ENCODE measurements around the gene FAM162A.

FAM162A gene

GRCh38 chr3:122383771-122384697, at the start of gene FAM162A:
TSS of gene FAM162A (plus strand) at chr3:122384182. CDS start at chr3:122384266, 84 bp downstream.
- DNase-seq (ENCODE audit: low read depth), result peak; percentile 88

DNA sequence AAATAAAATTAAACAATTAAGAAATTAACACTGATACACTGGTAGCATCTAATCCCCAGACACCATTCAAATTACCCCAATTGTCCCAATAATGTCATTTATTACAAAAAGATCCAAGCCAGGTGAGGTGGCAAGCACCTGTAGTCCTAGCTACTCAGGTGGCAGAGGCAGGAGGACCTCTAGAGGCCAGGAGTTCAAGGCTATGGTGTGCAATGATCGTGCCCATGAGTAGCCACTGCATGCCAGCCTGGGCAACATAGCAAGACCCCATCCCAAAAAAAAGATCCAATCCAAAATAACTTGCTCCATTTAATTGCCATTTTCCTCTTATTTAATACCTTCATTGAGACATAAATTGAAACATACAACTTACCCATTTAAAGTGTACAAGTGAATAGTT, 41.2 kb upstream of the FAM162A start:
- DNase-seq (ENCODE audit: low read depth), result no peak

- no peak for DNase-seq (ENCODE audit: low read depth)
Measured at GRCh38 chr3:122343654-122344053, 40.3 kb upstream of the FAM162A start.

GRCh38 chr3:122349171-122349570, 34.8 kb upstream of the FAM162A start:
- no peak for DNase-seq (ENCODE audit: low read depth)

GRCh38 chr3:122350814-122351418, 33.1 kb upstream of the FAM162A start:
- no peak for DNase-seq (ENCODE audit: low read depth)

DNA sequence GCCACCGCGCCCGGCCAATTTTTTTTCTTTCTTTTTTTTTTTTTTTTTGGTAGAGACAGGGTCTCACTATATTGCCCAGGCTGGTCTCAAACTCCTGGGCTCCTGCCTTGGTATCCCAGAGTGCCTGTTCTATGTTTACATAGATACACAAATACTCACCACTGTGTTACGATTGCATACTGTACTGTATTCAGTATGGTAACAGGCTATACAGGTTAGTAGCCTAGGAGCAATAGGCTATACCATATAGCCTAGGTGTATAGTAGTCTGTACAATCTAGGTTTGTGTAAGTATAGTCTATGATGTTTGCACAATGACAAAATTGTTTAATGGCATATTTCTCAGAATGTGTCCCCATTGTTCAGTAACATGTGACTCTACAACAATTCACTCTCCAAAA, 32.4 kb upstream of the FAM162A start:
- no peak for DNase-seq (ENCODE audit: low read depth)

DNA sequence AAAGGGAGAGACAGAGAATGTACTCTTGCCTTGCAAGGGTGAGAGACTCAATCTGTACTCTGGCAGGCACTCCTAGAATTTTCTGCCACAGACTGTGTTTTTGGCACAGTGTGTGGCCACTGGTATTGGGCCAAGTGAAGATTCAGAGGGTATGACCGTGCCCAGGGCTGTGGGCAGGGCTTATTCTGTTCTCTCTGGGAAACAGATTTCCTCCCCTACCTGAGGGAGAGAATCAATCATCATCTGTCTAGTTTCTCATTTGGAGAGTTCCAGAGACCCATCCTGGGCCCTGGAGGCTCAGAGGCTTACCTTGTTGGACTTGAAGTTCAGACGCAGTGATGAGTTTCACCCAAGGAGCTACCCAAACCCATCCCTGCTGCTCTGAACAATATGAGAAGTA, 30.8 kb upstream of the FAM162A start:
- DNase-seq (ENCODE audit: low read depth), result no peak

- no peak for DNase-seq (ENCODE audit: low read depth)
Measured at GRCh38 chr3:122353893-122354401, 30.0 kb upstream of the FAM162A start.

- DNase-seq (ENCODE audit: low read depth), result no peak
Measured at GRCh38 chr3:122355612-122356011, 28.4 kb upstream of the FAM162A start.

DNA sequence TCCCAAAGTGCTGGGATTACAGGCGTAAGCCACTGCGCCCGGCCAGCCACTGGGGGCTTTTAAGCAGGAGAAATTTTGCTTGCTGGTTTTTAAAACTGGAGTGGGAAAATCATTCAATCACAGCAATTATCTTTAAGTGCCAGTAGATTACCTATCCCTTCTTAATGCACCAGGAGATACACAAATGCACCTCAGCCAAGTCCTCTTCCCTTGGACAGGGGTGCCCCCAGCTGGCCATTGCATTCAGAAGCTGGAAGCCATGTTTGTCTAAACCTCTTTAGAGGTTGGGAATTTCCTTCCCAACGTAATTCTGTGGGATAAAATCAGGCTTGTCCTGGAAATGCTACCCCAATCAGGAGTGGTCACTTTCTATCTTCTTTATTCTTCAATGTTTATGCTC, 27.6 kb upstream of the FAM162A start:
- peak; percentile 14 for DNase-seq (ENCODE audit: low read depth)

GRCh38 chr3:122357828-122358702, 25.9 kb upstream of the FAM162A start:
- DNase-seq (ENCODE audit: low read depth), result no peak

- no peak for DNase-seq (ENCODE audit: low read depth)
Measured at GRCh38 chr3:122358703-122359032, 25.3 kb upstream of the FAM162A start.

- no peak for DNase-seq (ENCODE audit: low read depth)
Measured at GRCh38 chr3:122362026-122362425, 22.0 kb upstream of the FAM162A start.

DNA sequence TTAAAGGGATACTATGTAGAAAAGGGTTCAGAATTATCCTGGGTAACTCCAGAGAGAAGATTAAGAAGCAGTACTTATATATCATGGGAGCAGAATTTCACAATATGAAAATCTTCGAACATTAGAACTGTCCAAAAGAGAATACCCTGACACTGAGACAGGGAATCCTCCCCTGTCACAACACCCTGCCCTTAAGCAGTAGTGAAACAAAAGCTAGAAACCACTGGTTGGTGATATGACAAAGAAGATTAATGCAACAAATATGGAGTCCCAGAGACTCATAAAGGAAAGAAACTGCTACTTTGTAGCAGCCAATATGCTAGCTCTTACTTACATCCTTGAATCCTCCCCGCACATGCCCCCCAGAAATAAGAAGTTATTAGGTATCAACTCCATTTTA, 19.5 kb upstream of the FAM162A start:
- no peak for DNase-seq (ENCODE audit: low read depth)

- no peak for DNase-seq (ENCODE audit: low read depth)
Measured at GRCh38 chr3:122365073-122365472, 18.9 kb upstream of the FAM162A start.

DNA sequence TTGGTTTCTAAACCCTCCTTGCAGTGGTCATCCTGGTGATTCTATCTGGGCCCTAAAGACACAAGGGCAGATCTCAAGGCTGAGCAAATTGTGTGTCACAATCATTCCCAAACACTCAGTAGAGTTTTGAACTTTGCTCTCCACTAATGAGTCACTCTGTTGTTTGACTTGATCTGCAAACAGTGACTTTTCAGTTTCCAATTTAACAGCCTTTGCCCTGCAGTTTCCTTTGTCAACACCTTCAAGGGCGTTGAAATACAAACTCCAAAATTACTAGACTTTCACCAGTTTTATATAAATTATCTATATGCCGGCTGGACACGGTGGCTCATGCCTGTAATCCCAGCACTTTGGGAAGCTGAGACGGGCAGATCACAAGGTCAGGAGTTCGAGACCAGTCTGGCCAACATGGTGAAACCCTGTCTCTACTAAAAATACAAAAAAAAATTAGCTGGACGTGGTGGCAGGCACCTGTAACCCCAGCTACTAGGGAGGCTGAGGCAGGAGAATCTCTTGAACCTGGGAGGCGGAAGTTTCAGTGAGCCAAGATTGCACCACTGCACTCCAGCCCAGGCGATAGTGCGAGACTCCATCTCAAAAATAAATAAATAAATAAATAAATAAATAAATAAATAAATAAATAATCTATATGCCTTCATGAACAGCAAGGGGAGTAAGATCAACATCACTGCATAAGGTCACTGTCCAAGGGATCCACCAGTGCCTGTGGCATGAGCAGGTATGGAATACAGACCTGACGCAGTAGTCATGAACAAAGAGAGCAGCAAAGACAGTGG, 18.2 kb upstream of the FAM162A start:
- DNase-seq (ENCODE audit: low read depth), result peak; percentile 61

DNA sequence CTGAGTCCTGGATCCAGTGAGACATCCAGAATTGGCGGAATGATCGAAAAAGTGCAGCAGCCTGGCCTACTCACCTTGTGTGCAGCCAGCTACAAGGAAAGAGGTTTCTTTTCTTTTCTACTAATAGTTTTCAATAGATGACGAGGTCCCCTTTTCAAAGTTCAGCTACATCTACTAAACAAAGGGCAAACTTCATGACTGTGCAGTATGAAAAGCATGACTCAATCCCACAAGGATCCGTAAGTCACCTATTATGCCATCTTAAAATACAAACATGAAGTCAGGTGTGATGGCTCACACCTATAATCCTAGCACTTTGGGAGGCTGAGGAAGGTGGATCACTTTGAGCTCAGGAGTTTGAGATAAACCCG, 17.6 kb upstream of the FAM162A start:
- no peak for DNase-seq (ENCODE audit: low read depth)

- DNase-seq (ENCODE audit: low read depth), result no peak
Measured at GRCh38 chr3:122374034-122374433, 9.9 kb upstream of the FAM162A start.

GRCh38 chr3:122377975-122378374, 6.0 kb upstream of the FAM162A start:
- no peak for DNase-seq (ENCODE audit: low read depth)

- peak; percentile 74 for DNase-seq (ENCODE audit: low read depth)
Measured at GRCh38 chr3:122382888-122383666, 905 bp upstream of the FAM162A start, which contains the start of gene MIX23. TSS of gene MIX23 (minus strand) at chr3:122383231. CDS start at chr3:122383224, 7 bp downstream.

GRCh38 chr3:122387709-122388108, 3.7 kb downstream of the FAM162A start:
- no peak for DNase-seq (ENCODE audit: low read depth)
